Activated CD8-positive, alpha-beta memory T cell treated with anti-CD3 and anti-CD28 coated beads for 1 hour (primary cell): Measurements from ENCODE around the gene ZMYND8.
"Not testable (repeated sequence)": the region's sequence is repeated elsewhere in the genome, so short reads cannot be mapped to it uniquely, and the experiment has no call there.

ENCODE experiments used
- DNase-seq, 2 donors: peaks; one replicate each; pipeline ENCODE4 v3.0.0-alpha.2; 2020; ENCODE audit warnings: low read depth in 1 of 2; ENCODE audit errors: extremely low read depth in 1 of 2

Gene ZMYND8

GRCh38 chr20:47272893-47273590 is 83.5 kb downstream of the ZMYND8 start:
- peak in 1 of 2 donors; percentile 5 for DNase-seq

- DNase-seq: no peak
These were observed 85.4 kb downstream of the ZMYND8 start for GRCh38 chr20:47271046-47271615.

GRCh38 chr20:47269309-47270165 is 87.0 kb downstream of the ZMYND8 start:
- no peak for DNase-seq

GRCh38 chr20:47267621-47268020 is 88.9 kb downstream of the ZMYND8 start:
- DNase-seq: no peak

- no peak for DNase-seq
These were observed 89.5 kb downstream of the ZMYND8 start for GRCh38 chr20:47266847-47267515.

- DNase-seq: no peak
These were observed 90.5 kb downstream of the ZMYND8 start for GRCh38 chr20:47265984-47266383.

GRCh38 chr20:47265214-47265613 is 91.3 kb downstream of the ZMYND8 start:
- no peak for DNase-seq

GRCh38 chr20:47264137-47264769 is 92.2 kb downstream of the ZMYND8 start:
- not testable (repeated sequence) for DNase-seq

GRCh38 chr20:47263465-47264084 is 92.9 kb downstream of the ZMYND8 start:
- DNase-seq: no peak

- DNase-seq: no peak
These were observed 93.4 kb downstream of the ZMYND8 start for GRCh38 chr20:47263080-47263464.

- no peak for DNase-seq
These were observed 94.0 kb downstream of the ZMYND8 start for GRCh38 chr20:47262365-47263013.

- DNase-seq: no peak
These were observed 94.5 kb downstream of the ZMYND8 start for GRCh38 chr20:47262008-47262364.

GRCh38 chr20:47261161-47261774 is 95.2 kb downstream of the ZMYND8 start:
- not testable (repeated sequence) for DNase-seq

- DNase-seq: not testable (repeated sequence)
These were observed 95.9 kb downstream of the ZMYND8 start for GRCh38 chr20:47260540-47261126.

- no peak for DNase-seq
These were observed 97.5 kb downstream of the ZMYND8 start for GRCh38 chr20:47258745-47259695.

GRCh38 chr20:47257771-47258170 is 98.7 kb downstream of the ZMYND8 start:
- DNase-seq: no peak

GRCh38 chr20:47257256-47257655 is 99.2 kb downstream of the ZMYND8 start:
- DNase-seq: no peak

GRCh38 chr20:47256668-47257236 is 99.7 kb downstream of the ZMYND8 start:
- DNase-seq: no peak
